GM13976 (cell line): ENCODE data around the gene CLEC4E.
"Not testable (repeated sequence)": the region's sequence is repeated elsewhere in the genome, so short reads cannot be mapped to it uniquely, and the experiment has no call there.

Source experiments
- DNase-seq: peaks from one replicate; pipeline ENCODE4 v3.0.0; 2012; ENCODE audit warnings: low spot score
- in situ Hi-C: fragments of 300-500 bp; cut with MboI; formaldehyde crosslinking; loops from one replicate; pipeline ENCODE4 v1.12.0; 2022; ENCODE audit warnings: low sequenced_read_pairs, mixed read lengths, inconsistent platforms; ENCODE audit not compliant: unreplicated experiment
- TF ChIP-seq, protein P1 (sequence below): IDR thresholded peaks from 2 replicates; pipeline ENCODE4 v1.5.1; 2012; ENCODE audit warnings: borderline replicate concordance, mild to moderate bottlenecking; ENCODE audit not compliant: insufficient read depth; ENCODE audit errors: extremely low read depth, missing control alignments, control extremely low read depth

The CLEC4E gene

DNA sequence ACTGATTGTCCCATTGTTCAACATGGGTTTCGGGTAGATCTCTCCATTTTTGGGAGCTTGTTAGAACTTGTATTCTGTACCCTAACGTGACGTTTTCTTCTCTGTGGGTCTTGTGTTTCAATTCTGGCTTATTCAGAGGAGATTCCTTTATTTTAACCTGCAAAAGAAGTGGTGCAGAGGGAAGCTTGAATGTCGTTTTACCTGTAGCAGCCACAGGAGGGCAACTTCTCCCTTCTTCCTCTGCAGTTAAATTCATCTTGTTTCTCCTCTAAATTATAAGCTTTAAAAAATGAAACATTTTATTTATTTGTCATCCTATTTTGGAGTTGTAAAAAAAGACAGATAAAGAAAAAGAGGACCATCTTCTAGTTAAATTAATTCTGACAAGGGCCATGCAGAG lies 41.1 kb downstream of the CLEC4E start:
- in situ Hi-C loops, result no loop called here
- TF ChIP-seq, protein P1, sequence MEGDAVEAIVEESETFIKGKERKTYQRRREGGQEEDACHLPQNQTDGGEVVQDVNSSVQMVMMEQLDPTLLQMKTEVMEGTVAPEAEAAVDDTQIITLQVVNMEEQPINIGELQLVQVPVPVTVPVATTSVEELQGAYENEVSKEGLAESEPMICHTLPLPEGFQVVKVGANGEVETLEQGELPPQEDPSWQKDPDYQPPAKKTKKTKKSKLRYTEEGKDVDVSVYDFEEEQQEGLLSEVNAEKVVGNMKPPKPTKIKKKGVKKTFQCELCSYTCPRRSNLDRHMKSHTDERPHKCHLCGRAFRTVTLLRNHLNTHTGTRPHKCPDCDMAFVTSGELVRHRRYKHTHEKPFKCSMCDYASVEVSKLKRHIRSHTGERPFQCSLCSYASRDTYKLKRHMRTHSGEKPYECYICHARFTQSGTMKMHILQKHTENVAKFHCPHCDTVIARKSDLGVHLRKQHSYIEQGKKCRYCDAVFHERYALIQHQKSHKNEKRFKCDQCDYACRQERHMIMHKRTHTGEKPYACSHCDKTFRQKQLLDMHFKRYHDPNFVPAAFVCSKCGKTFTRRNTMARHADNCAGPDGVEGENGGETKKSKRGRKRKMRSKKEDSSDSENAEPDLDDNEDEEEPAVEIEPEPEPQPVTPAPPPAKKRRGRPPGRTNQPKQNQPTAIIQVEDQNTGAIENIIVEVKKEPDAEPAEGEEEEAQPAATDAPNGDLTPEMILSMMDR, result no peak
- DNase-seq, result no peak

DNA sequence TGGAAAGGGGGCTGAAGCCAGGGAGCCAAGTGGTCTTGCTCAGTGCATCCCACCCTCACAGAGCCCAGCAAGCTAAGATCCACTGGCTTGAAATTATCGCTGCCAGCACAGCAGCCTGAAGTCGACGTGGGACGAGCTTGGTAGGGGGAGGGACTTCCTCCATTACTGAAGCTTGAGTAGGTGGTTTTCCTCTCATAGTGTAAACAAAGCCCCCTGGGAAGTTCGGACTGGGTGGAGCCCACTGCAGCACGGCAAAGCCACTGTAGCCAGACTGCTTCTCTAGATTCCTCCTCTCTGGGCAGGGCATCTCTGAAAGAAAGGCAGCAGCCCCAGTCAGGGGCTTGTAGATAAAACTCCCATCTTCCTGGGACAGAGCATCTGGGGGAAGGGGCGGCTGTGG lies 44.6 kb downstream of the CLEC4E start:
- DNase-seq, in situ Hi-C loops: not testable (repeated sequence)

DNA sequence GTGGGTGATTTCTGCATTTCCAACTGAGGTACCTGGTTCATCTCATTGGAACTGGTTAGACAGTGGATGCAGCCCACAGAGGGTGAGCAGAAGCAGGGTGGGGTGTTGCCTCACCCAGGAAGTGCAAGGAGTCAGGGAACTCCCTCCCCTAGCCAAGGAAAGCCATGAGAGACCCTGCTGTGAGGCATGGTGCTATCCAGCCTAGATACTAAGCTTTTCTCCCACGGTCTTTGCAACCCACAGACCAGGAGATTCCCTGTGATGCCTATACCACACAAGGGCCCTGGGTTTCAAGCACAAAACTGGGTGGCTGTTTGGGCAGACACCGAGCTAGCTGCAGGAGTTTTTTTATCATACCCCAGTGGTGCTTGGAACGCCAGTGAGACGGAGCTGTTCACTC lies 45.0 kb downstream of the CLEC4E start:
- DNase-seq, in situ Hi-C loops: not testable (repeated sequence)

DNA sequence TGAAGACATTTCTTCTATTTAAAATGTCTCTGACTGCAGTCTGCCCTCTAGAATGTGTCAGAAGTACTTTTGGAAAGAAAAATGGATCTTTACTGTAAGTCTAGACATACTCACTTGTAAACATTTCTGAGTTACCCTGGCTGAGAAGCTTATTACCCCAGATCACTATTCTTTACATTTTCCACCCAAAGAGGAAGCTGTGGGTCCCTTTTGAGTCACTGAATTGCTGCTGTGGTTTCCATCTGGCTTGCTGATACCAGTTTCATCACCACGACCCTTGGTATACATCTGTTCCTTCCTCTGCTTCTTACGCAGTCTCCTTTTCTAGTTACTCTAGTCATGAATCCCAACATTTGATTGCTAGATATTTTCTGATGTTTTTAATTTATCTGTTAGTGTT lies 47.6 kb downstream of the CLEC4E start:
- peak; percentile 62 for DNase-seq
- in situ Hi-C loops, result no loop called here
- TF ChIP-seq, protein P1, result no peak

DNA sequence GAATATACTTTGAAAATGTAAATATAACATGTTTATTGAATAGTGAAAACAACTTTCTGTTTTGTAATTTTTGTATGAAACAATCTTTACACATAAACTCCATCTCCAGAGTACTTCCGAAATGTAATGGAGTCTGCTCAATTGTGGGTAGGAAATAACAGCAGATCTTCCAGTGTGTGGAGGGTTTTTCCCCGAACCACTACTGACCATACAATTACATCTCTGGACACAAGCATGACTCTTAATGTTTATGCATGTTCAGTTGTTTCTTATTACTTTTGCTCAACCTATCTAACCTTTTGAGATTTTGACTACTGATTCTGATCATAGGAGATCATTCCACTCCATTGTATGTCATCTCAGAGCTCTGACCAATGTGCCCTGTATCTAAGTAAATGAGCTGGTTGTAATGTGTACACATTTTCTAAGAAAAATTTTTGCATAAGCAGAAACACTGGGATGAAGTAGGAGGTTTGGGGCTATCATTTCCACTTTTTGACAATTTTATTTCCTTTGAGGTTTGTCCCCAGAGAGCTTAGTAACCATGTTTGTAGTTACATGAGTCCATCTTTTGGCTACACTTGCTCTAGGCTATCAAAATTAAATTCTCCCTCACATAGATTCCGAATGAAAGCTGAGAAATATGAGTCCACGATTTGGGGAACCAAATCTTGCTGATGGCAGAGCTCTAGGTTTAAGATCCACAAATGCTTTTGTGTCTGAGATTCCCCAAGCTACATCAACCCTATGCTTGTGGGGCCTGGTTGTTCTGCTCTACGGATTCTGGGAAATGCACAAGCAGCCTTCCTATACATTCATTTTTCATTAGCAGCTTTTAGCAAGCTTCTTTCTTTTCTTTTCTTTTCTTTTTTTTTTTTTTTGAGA lies 48.8 kb downstream of the CLEC4E start:
- in situ Hi-C loops, result no loop called here
- TF ChIP-seq, protein P1, result no peak
- no peak for DNase-seq
